Gastrocnemius medialis (tissue), 4 donors: ENCODE data around the gene TEX51.

Experiments used
- CTCF ChIP-seq, 5 experiments: fragments of 450-650 bp in 3 of 5; fragments of 200-600 bp in 2 of 5; sonication (generic) in 2 of 5; IDR thresholded peaks in 4 of 5; conservative IDR thresholded peaks in 1 of 5; 1 replicate in 4 of 5; 2 replicates in 1 of 5; pipeline ENCODE4 v1.5.1; 2016 to 2019; ENCODE audit warnings: antibody characterized with exemption in 5 of 5, mild to moderate bottlenecking in 3 of 5, moderate library complexity in 3 of 5
- POLR2A ChIP-seq, 2 donors: fragments of 450-650 bp; IDR thresholded peaks; one replicate each; pipeline ENCODE4 v1.6.1; 2017; ENCODE audit warnings: antibody characterized with exemption in 2 of 2, mild to moderate bottlenecking in 2 of 2, moderate library complexity in 2 of 2

DNA sequence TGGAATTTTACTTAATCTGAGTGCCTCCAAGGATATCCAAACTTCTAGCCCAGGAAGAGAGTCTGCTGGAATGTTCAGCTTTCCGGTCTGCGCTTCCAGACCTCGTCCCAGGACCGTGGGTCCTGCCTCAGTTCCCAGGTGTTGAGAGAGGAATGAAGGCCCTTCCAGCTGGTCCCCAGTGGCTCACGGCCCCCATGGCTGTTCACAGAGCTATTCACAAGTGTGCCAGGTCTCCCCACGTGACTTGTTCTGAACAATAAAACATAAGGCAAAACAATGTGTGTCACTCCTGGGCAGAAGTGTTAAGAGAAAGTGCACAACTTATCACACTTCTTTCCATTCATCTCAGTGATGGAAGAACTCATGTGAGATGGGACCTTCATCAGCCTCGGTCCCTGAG is 20.1 kb upstream of the TEX51 start:
- no peak for TF ChIP-seq CTCF (IDR thresholded peaks at IDR 0.05 in 4 of 5, conservative IDR thresholded peaks at IDR 0.05 in 1 of 5)
- TF ChIP-seq POLR2A (IDR thresholded peaks at IDR 0.05): no peak
